Germinal center (tissue), 1 donor: ENCODE measurements around the gene VASH1.
"Not testable (repeated sequence)": the region's sequence is repeated elsewhere in the genome, so short reads cannot be mapped to it uniquely, and the experiment has no call there.

Experiments used
- DNase-seq: peaks from one replicate; pipeline ENCODE4 v3.0.0; 2012; ENCODE audit warnings: mixed read lengths, low spot score

Gene VASH1

DNA sequence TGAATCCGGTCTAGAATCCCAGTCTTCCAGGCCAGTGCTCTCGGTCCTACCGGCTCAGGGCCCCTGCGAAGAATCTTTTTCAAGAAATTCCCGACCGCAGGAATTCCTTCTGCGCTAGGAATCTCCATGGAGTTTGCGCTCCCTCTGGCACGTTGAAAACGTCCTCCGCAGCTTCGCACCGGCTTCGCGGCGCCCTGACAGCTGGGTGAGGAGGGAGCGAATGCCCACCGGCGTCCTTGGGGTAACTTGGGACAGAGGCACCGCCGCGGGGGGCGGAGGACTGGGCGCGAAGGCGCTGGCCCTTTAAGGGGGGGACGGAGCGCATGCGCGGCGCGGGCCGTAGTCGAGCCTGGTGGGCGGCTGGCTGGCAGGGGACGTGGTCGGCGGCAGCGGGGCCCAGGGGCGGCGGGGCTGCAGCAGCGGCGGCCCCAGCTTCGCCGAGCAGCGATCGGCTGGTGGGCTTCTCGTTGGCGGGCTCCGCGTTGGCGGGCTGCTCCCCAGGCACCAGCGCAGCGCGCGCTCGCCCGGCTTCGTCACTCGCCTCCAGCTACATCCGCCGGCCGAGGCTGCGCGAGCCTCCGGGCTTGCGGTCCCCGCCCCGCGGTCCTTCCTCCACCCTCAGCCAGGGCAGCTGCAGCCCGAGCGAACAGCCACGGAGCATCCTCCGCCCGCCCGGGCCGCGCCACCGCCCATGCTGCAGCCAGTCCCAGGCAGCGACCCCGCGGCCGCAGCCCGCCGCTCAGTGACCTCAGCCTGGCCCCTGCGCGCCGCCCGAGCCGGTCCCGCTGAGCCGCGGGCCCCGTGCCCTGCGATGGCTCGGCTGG, at the start of gene VASH1:
Gene VASH1, plus strand, starts transcription at position 333 of the 824 bp plus-strand sequence. CDS start 1,354 bp downstream, outside the sequence.
- DNase-seq: peak; percentile 76

DNA sequence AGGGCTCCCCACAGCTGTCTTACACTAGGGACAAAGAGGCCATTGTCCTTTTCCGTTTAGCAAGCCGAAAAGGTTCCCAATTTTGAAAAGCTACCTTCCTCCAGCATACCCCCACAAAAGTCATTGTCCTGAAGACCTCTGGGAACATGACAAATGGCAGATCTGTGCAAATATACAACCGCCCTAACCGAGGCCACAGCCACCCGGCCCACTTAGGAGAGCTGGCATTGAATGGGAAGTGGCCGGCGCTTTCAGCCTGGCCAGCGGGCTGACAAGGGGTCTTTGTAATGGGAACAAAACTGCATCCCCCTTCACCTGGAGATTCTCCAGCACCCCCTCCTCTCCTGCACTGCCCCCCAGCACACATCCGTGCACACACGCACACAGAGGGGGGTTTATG, 48.1 kb upstream of the VASH1 start:
- no peak for DNase-seq

DNA sequence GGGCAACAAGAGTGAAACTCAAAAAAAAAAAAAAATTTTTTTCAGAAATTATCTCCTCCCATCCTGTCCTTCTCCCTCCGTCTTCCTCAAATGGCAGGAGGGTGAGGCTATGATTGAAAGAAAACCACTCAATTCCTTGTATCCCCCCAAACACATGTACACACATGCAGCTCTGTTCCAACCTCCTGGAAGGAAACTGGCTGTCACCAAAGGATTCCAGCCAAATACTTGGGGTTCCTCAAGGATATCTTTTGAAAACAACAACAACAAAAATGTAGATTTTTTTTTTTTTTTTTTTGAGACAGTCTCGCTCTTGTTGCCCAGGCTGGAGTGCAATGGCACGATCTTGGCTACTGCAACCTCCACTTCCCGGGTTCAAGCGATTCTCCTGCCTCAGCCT, 46.8 kb upstream of the VASH1 start:
- no peak for DNase-seq

DNA sequence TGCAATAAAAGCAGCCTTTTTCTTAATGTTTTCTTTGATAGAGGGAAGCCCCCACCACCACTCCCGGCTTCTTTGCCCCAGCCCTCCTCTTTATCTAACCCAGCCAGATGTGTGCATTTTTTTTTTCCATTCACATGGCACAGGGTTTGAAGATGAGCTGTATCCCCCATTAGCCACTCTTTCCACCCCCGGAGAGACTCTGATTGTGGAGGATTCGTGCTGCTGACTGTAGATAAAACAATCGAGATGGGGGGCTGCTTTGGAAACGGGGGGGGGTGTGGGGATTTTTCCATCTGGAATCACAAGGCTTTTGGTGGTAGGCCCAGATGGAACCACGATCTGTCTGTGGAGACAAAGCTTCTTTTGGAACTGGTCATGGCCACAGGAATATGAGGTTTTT, 46.2 kb upstream of the VASH1 start:
- no peak for DNase-seq

DNA sequence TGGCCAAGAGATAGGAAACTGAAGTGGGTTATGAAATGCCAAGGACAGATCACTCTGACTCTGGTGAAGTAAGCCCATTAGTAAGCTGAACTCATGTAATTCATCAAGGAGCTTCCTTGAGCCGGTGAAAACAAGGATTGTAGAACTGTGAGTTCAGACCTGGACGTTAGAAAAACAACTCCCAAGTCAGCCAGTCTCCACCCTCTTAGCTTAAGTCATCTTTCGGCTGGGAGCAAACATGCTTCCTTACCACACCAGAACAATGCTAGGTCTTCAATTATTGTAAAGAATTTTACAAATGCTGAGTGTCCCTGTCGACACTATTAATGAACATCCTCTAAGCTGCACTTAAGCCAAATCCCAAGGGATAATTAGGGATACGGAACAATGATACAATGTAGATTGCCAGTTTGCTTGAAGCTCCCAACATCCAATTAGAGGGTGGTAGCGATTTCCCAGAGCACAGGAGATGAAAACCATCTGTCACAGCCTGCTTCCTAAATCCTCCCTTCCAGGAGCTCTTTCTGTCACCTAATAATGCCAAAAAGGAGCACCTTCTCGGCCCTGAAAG, 45.7 kb upstream of the VASH1 start:
- DNase-seq: no peak

DNA sequence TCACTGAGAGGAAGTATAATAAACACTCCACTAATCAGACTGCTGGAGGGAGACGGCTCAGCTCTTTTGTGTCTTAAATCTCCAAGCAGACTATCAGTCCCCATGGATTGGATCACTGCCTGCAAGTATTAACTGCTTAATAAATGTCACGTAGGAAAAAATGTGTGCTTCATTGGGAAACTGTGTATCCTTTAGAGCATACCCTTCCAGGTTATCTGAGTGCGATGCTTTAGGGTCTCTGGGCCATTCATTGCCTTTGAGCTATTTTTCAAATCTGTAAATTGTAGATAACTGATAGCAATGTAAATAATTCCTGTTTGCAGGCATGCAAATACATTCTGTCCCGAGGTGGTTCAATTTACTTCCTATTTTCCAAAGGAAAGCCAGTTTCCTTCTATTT, 45.0 kb upstream of the VASH1 start:
- DNase-seq: no peak

DNA sequence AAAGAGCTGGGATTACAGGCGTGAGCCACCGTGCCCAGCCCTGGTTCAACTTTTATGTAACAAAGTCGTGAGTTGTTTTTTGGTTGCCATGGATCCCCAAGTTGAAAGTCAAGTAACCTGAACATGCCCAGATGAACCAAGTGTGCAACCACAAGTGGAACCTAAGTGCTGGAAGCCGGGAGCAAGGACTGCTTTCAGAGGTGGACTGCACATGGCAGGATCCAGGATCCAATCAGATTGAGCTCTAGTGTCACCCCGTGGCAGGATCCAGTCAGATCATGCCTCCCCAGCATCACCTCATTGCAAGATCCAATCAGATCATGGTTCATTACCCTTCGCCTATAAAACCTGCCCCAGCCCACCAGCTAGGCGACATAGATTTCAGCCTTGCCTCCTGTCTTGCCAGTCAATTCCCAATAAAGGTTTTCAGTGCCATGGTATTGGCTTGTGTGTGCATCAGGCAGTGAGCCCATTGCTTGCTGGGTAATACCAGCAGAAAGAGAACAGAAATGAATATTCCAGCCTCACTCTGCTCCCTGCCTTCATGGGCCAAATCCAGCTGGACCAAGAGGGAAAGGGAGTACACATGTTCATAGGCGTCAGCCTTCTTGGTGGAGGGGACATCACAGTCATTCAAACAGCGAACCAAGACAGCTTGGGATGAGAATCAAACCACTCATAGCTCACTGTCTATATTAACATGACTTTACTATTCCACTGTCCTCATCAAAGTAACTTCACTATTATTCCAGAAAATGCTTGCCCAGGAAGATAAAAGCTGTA, 43.6 kb upstream of the VASH1 start:
- no peak for DNase-seq

DNA sequence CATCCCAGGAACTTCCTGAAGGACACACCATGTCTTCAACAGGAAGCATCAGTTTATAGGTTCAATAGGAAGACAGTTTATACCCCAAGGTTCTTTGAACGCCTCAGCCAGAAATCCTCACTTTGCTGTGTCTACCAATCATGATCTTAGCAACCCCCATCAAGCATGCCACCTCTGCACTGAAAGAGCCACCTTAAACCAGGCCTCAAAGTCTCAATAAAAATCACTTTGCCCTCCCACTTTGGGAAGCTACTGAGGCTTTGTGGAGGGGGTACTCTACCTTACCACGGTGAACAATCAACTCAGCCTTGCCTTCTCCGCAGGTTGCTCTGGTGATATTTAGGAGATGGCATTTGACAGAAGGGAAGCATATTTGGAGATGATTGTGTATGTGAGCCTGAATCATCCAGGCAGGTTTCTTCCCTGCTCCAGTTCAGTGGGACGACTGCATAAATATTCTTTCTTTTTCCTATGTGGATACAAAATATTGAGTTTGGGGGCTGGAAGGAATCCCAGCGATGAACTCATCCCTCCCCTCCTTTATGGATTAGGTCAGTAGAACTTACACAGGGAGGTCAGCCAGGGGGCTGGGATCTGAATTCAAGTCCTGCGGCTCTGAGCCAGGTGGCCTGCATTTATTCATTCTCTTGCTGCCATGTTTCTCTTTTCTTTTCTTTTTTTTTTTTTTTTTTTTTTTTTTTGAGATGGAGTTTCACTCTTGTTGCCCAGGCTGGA, 42.8 kb upstream of the VASH1 start:
- no peak for DNase-seq

DNA sequence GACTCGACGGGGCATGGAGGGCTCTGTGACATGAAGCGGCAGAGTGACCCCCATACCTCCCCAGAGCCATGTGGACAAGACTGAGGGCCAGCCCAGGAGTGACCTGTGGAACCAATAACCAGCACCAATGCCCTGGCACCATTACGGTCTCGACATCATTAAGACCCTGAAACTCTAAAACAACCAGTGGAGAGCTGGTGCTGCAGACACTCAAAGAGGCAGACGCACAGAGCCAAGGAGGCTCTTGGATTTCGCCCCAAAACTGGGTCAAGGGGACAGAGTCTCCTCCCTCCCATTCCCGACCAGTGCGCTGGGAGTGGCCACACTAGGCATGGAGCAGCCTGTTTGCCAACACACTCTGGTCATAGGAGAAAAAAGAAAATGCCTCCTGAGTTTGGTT, 41.6 kb upstream of the VASH1 start:
- no peak for DNase-seq

DNA sequence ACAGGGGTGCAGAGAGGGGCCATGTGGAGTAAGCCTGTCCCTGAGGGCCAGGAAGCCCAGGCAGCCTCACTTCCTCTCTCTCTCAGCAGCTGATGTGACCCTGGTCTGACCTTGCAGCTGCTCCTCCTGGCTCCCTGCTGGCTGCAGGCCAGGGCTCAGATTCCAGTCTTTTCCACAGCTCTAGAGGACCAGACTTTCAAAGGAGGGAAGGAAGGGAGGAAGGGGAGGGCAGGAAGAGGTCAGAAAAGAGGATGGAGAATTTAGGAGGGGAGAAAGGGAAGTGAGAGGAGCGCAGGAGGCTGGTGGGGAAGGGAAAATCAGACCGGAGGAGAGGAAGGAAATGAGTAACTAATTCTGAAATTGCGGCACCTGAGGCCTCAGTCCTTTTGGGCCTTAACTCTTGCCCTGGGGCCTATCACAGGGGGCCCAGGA, 40.9 kb upstream of the VASH1 start:
- no peak for DNase-seq

DNA sequence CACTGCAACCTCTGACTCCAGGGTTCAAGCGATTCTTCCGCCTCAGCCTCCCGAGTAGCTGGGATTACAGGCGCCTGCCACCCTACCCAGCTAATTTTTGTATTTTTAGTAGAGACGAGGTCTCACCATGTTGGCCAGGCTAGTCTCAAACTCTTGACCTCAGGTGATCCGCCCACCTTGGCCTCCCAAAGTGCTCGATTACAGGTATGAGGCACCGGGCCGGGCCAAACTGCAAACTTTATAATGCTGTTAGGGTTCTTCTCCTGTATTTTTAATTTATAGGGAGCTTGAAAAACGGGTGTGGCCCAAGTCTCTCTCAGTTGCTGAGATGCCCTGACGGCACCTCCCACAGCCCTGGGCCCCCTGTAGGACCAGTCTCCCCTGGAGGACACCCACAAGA, 39.8 kb upstream of the VASH1 start:
- not testable (repeated sequence) for DNase-seq

DNA sequence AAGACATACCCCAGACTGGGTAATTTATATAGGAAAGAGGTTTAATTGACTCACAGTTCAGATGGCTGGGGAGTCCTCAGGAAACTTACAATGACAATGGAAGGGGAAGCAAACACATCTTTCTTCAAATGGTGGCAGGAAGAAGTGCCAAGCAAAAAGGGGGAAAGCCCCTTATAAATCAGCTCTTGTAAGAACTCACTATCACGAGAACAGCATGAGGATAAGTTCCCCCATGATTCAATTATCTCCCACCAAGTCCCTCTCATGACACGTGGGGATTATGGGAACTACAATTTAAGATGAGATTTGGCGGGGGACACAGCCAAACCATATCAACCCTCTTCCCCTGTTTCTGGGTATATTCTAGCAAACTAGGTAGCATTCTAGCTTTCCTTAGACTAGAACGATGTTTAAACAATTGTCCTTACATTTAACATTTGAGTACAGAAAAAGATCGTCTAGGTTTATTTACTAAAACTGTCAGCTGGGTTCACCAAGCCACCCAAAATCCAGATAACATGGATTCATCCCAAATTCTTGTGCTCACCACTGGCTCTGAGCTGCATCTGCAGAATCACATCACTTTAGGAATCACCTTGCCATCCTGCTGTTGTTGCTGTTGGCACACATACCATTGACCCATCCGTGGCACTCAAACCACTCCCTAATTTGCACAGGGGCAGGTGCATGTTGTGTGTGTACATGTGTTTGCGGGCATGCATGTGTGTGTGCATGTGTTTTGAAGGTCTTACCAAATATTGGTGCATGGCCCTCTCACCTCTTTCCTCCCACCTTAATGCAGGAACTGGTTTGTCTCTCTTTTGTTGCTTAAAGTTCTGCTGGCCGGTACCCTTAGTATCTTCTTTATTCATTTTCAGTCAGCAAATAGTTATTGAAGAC, 36.4 kb upstream of the VASH1 start:
- no peak for DNase-seq

DNA sequence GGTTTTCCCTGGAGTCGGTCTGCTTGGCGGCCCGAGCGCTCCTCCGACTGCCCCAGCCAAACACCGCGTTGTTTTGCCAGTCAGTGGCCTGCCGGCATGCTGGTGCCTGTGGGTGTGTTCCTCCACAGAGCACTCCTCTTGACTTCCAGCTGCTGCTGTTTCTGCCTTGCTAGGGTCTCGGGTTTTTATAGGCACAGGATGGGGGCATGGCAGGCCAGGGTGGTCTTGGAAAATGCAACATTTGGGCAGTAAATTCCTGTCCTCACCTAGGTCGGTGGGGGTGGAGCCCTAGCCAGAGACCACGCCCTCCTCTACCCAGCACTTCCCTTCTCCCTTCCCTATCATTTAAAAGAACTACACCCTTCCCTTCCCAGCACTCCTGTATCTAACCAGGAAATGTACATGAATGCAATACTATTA, 34.7 kb upstream of the VASH1 start:
- no peak for DNase-seq

DNA sequence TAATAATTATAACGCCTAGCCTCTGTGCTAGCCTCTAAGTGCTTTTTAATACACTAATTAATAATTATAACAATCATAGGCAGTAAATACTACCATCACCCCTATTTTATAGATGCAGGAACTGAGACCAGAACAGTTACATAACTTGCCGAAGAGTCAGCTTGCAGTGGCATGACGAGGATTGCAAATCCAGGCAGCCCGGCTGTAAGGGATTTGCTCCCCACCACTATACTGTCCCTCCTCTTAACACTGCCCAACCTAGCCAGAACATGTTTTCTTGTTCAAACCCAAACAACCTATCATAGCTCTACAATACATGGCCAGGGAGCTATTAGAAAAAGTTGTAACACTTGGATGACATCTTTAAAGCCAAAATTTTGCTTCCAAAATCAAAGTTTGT, 33.9 kb upstream of the VASH1 start:
- no peak for DNase-seq

DNA sequence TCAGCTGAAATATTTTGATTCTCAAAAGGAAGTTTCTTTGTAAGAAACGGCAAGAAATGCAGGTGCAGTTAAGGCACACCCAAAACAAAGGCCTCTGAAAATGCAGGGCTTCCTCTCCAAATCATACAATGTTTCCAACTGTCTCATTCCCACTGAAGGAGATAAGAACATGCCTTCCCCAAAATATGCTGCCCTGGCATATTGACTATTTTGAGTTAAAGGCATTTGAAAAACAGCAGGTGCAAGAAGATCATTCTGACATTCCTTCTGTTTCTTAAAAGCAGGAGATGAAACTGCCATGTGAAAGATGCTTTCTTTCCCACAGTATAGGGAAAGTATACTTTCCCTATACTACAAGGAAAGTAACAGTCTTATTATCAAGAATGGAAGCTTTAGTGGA, 33.4 kb upstream of the VASH1 start:
- DNase-seq: no peak

DNA sequence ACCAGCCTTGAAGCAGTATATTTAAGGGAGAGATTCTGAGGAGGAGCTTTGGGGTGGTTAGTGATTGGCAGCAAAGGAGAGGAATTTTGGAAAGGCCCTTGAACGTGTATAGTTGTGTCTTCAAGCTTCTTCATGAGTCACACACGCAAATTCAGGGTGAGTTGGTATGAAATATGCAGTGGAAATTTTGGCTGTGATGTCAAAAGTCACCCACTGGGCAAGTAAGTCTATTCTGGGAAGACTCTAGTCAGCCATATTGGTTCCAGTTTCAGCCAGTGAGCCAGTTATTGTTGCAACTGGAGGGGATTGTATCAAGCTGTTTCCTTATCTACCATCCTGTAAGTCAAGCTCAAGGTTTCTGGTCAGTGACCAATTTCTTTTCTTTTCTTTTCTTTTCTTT, 32.0 kb upstream of the VASH1 start:
- no peak for DNase-seq

DNA sequence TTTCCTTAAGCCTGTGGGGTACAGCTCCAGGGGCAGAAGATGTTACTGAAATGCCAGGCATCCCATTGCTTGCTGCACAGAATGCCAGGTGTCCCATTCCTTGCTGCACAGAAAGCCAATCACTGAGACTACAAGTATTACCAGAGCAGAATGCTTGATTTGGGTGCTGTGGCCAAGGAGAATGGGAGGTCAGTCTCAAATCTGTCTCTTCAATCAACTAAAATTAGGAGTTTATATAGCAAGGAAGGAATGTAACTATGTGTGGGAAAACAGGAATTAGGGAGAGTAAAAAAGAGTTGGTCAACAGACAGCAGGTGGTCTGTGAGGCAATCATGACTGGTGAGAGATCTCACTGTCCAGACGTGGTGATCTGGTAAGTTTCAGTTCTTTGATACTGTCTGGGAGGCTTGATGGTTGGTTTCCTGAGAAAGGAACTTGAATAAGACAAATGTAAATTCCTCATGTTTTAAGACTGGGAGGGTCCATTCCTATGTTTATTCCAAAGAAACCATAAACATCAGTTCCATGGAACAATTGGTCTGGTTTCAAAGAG, 31.2 kb upstream of the VASH1 start:
- DNase-seq: no peak

DNA sequence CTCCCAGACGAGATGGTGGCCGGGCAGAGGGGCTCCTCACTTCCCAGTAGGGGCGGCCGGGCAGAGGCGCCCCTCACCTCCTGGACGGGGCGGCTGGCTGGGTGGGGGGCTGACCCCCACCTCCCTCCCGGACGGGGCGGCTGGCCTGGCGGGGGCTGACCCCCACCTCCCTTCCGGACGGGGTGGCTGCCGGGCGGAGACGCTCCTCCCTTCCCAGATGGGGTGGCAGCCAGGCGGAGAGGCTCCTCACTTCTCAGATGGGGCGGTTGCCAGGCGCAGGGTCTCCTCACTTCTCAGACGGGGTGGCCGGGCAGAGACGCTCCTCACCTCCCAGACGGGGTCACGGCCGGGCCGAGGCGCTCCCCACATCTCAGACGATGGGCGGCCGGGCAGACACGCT, 26.8 kb upstream of the VASH1 start:
- DNase-seq: not testable (repeated sequence)

DNA sequence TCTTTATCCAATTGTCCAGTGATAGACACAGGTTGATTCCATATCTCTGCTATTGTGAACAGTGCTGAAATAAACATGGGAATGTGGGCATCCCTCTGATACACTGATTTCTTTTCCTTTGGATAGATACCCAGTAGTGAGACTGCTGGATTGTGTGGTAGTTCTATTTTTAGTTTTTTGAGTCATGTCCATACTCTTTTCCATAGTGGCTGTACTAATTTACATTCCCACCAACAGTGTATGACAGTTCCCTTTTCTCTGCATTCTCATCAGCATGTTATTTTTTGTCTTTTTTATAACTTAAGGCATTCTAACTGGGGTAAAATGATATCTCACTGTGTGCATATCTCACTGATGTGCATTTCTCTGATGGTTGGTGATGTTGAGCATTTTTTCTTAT, 24.8 kb upstream of the VASH1 start:
- DNase-seq: no peak

DNA sequence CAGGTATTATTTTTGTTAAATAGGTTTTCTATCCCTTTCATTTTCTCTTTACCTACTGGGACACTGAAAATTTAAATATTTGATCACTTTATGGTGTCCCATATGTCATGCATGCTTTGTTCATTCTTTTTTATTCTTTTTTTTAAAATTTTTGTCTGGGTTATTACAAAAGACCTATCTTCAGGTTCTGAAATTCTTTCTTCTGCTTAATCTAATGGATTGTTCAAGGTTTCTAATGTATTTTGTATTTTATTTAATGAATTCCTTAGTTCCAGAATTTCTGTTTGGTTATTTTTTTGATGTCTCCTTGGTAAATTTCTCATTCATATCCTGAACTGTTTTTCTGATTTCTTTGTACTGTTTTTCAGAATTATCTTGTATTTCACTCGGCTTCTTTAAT, 20.2 kb upstream of the VASH1 start:
- no peak for DNase-seq

DNA sequence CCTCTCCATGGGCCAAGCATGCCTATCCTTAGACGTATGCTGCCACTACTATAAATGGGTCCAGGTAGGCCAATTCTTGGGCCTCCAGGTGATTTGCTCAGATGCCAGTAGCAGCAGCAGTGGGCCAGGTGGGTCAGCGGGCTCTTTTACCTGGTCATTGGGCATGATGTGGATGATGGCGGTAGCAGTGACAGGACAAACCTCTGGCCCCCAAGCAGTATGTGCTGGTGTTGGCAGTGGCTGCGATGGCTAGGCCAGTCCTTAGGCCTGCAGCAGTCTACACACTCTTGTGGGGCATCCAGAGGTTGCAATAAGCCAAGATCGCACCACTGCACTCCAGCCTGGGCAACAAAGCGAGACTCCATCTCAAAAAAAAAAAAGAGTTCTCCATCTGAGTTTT, 19.1 kb upstream of the VASH1 start:
- no peak for DNase-seq
